ENCODE results near the gene FN3K.

- TF ChIP-seq, protein P1, sequence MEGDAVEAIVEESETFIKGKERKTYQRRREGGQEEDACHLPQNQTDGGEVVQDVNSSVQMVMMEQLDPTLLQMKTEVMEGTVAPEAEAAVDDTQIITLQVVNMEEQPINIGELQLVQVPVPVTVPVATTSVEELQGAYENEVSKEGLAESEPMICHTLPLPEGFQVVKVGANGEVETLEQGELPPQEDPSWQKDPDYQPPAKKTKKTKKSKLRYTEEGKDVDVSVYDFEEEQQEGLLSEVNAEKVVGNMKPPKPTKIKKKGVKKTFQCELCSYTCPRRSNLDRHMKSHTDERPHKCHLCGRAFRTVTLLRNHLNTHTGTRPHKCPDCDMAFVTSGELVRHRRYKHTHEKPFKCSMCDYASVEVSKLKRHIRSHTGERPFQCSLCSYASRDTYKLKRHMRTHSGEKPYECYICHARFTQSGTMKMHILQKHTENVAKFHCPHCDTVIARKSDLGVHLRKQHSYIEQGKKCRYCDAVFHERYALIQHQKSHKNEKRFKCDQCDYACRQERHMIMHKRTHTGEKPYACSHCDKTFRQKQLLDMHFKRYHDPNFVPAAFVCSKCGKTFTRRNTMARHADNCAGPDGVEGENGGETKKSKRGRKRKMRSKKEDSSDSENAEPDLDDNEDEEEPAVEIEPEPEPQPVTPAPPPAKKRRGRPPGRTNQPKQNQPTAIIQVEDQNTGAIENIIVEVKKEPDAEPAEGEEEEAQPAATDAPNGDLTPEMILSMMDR (IDR thresholded peaks at IDR 0.05; ENCODE audit: extremely low read depth in 1 of 2, insufficient read depth in 1 of 2, low read depth in 1 of 2, low read length in 2 of 2) = no peak
- TF ChIP-seq POLR2AphosphoS5 (IDR thresholded peaks at IDR 0.05; ENCODE audit: insufficient read depth, low read depth, low read length) = no peak
- no peak for TF ChIP-seq EZH2 (IDR thresholded peaks at IDR 0.05; ENCODE audit: borderline replicate concordance, low read depth, low read length, severe bottlenecking)
These were observed 59.5 kb downstream of the FN3K start for GRCh38 chr17:82794781-82795482.
